Activated T-cell treated with anti-CD3 and anti-CD28 coated beads for 24 hours (primary cell): ENCODE data around the gene ABLIM2.
"Not testable (repeated sequence)": the region's sequence is repeated elsewhere in the genome, so short reads cannot be mapped to it uniquely, and the experiment has no call there.

Source experiments
- DNase-seq: peaks from one replicate; pipeline ENCODE4 v3.0.0-alpha.2; 2020; ENCODE audit warnings: low read depth

ABLIM2 gene

DNA sequence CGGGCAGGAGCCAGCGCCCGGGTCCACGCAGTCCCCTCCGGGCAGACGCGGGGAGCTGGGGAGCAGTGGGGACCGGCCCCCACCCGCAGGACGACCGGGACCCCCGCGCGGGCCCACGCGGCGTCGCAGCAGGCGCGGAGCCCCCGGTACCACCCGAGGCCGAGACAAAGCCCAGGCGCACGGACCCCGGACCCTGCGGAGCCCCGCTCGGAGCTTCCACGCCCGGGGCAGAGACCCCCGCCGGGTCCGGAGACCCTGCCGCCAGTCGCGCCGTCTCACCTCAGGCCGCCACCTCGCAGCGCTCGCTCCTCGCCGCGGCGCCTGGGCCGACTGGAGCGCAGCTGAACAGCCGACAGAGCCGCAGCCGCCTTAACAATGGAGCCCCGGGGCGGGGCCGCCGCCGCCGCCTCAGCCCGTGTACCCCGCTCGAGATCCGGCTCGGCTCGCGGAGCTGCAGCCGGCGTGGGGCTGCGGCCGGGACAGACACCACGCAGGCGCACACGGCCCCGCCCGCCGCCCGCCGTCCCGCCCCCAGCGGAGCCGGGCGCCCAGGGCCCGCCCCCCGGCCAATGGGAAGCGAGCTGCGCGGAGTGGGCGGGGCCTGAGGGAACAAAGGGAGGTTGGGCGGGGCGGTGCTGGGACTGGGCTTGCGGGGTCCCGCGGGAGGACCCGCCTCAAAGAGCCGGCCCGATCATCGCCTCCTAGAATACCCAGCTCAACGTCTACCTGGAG, 219.1 kb downstream of the ABLIM2 start, which contains the start of gene AFAP1:
Gene AFAP1, minus strand, starts transcription at position 485 of the 732 bp plus-strand sequence. CDS start 67,783 bp downstream, outside the sequence.
- DNase-seq, result peak; percentile 82

DNA sequence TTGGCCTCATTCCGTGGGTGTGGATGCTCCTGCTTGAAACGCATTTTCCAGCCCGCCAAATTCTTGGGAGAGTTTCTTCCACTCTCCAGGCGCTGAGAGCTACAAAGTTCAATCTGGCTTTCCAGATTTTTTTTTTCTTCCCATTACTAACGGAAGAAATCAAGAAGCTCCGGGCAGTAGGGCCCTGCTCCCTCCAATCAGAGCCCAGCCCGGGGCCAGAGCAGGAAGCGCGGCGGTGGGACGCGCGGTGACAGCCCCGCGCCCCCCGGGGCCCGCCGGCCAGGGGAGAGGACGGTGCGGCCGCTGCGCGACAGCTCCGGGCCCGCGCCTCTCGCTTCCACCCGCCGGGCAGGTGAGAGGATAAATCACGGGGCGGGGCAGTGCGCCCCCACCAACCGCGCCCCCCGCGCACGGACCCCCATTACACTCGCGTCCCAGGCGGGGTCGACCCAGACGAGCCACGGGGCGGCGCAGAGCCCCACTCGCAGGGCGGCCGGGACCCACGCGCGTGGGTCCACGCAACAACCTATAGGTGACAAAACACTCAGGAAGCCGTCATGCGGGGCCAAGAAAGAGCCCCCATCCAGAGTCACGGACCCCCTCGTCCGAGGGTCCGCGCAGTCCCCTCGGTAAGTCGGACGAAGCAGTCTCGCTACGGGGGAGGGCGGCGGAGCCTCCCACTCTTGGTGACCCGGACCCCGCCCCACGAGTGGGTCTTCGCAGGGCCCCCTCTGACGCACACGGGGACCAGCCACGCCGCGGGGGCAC, 219.8 kb downstream of the ABLIM2 start:
- DNase-seq, result no peak

DNA sequence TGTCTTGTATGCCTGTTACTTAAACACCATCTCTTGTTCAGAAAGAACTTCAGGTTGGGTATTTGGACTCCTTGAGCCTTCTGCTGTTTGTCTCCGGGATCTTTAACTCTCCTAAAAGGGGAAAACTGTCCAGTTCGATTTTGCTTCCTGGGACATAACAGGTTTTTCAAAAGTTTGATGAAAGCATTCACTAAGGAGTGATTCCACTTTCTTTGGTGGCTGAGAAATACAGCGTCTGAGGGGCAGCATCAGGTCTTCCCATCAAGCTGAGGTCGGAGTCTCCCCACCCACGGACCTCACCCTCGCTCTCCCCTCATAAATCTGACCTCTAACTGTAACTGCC, 220.4 kb downstream of the ABLIM2 start:
- DNase-seq, result no peak

DNA sequence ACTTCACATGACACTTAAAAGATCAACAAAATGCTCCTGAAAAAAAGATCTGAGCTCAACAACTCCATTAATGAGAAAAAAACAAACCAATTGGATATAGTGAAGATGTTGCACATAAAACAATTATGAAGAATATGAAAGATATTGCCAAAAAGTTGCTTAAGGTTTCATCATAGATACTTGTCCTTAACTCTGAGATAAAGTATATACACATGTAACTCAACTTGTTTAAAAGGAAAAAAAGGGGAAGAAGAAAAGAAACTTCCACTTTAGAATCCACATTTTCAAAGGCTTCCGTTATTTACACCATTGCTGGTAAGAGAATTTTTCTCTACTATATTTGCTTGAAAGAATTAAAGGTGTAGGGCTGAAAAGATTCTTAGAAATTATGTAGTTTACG, 221.6 kb downstream of the ABLIM2 start:
- DNase-seq, result no peak

DNA sequence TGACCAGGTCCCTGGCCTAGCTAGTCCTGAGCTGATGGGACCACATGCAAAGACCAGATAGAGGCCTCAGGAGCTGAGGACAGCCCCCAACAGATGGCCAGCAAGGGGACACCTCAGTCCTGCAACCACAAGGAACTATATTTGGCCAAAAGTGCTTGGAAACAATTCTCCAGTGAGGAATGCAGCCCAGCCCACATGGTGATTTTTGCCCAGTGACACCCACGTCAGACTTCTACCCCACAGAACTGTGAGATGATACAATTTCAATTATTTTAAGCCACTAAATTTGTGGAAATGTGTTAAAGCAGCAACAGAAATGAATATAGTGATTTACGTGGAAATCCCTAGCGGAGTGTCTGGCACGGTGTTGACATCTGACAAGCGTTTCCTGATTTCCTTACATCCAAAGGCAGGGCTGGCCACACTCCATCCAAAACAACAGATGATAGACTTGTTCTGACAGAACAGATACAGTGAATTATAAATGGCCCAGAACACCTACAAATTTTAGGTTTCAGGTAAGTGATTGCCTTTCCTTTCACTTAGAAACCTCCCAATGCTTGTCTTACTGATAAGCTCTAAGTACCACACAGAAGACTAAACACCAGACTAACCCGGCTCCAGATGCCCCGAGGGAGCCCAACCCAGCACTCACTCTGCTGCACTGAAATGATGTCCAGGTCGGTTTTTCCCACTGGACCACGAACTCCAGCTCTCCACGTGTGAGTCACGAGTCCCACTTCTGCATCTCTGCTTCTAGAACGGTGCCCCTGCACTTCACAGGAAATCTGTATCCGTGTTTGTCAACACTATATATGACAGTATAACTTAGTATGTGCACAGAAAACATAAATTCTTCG, 224.7 kb downstream of the ABLIM2 start:
- no peak for DNase-seq

DNA sequence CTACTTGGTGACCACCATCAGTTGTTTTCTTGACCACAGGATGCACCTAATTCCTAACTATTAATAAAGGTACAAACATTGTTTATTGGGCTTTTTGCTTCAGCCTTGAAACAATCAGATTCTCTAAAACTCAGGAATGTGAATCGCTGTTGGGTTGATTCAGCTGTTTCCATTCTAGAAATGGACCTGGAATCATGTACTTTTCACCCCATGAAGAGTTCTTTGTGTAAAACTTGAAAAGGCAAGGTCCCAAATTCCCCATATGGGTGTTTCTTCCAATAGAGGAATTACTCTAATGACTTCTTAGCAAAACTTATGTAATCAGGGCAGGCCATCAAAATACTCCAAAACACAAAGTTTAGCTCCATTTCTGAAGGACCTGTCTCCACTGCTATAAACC, 226.3 kb downstream of the ABLIM2 start:
- DNase-seq, result no peak

DNA sequence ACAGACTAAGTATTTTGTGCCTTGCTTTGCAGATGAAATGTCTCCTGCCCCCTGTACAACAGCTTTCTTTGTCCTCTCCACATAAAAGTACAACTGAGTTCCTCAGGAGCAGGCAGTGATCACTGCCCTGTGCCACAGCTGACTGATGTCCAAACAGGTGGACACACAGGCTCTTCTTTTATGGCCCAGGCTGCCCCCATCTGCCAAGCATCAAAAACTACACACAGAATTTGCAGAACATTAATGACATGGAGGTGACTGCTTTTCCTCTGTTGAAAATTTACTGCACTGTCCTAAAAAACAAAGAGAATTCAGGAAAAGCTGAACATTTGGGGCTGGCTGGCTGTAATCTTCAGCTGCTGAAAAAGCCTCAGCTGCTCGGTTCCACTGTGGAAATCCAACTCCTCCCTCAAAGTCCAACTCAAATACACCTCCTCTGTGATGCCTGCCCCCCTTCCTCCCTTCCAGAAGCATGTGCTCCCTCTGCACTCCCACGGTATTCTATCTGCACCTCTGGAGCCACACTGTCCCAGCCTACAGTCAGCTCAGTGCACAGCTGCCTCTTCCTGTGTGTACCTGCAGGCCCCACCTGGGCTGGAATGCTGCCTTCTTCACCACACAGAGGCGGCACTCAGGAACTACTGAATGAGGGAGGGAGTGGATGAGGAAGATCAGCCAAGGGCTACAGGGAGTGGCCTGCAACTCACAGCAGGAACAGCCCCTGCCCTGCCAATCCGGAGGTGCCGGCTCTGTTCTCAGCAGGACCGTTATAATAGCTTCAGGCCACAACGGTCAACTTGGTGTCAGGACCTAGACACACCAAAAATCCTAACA, 229.3 kb downstream of the ABLIM2 start:
- DNase-seq, result no peak

DNA sequence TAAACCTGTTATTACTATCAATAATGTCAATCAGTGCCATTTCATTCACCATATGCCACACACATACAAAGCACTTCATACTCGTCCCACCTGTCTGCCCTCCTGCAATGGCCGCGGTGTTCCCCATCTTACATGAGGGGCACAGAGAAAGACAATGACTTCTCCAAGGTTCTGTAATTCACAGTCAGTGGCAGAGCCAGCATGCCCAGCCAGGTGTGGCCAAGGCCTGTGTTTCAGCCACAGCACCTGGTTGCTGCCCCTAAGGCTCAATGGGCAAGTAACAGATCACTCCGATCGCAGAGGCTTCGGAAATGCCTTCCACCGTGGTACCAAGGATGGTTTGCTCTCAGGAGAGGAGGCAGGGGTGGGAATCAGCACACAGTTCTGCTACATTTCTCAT, 229.9 kb downstream of the ABLIM2 start:
- DNase-seq, result no peak

DNA sequence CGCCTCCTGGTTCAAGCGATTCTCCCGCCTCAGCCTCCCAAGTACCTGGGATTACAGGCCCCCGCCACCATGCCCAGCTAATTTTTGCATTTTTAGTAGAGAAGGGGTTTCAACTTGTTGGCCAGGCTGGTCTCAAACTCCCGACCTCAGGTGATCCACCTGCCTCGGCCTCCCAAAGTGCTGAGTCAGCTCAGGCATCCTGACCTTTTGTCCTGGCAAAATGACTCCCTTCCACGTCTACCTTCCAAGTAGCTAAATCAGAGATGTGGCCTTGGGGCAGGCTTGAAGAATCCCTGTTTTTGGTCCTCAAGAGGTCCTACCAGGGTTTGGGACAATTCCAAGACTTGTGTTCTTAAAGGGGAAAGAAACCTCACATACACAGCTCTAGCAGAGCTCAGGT, 231.8 kb downstream of the ABLIM2 start:
- no peak for DNase-seq

DNA sequence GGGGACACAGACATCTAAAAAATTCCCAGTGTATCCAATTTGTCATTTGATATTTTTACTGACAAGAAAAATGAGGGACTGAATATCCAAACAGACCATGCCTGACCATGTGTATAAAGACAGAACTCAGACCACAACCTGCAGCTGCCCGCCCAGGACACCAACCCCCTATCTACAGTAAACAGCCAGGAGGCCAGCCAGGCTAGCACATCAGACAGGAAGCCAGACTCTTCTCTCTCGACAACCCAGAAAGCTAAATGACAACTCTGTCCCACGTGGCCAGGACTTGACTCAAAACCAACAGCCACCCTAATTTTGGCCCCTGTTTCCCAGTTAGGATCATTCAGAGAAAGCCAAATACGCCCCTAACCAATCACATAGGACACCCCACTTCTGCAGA, 234.0 kb downstream of the ABLIM2 start:
- DNase-seq, result no peak

DNA sequence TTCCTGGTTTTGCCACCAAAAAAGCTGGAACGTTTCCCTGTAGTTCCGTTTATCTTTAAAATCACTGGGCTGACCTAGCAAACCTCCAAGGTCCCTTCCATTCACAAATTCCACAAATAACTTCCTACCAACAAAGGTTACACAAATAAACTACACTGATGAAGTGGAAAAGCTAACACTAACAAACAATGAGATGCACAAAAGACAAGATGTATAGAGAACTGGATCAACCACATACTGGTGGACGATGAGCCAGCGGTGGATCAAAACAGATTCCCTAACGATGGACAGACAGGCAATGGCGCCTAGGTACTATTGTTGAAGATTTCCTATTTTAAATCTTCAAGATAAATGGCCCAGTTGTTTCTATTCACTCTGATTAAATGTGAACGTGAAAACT, 234.4 kb downstream of the ABLIM2 start:
- DNase-seq, result no peak

DNA sequence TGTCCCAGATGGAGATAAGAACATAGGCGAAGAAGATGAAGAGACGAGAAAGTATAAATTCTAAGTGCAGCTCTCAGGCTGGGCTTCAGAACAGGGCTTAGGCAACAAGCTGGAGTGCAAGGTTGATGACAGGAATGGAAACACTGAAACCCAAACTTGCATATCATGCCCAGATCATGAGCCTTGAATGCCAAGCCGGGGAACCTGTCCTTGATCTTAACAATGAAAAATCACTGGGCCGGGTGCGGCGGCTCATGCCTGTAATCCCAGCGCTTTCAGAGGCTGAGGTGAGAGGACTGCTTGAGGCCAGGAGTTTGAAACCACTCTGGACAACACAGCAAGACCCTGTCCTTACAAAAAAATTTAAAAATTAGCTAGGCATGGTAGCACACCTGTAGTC, 236.1 kb downstream of the ABLIM2 start:
- DNase-seq, result no peak

DNA sequence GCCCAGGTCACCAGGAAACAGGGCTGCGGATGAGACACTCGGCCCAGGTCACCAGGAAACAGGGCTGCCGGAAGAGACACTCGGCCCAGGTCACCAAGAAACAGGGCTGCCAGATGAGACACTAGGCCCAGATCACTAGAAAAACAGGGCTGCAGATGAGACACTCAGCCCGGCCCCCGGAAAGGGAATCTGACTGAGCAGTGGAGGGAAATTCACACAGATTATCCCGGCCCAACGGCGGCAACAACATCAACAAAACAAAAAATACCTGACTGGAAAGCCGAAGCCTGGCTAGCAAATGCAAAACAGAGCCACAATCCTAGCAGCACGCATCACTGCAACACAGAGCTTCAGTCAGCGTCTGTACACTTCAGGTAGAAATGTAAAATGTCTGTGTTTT, 239.6 kb downstream of the ABLIM2 start:
- DNase-seq, result no peak

DNA sequence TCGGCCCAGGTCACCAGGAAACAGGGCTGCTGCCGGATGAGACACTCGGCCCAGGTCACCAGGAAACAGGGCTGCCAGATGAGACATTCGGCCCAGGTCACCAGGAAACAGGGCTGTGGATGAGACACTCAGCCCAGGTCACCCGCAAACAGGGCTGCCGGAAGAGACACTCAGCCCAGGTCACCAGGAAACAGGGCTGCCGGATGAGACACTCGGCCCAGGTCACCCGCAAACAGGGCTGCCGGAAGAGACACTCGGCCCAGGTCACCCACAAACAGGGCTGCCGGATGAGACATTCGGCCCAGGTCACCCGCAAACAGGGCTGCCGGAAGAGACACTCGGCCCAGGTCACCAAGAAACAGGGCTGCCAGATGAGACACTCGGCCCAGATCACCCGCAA, 240.4 kb downstream of the ABLIM2 start:
- not testable (repeated sequence) for DNase-seq

DNA sequence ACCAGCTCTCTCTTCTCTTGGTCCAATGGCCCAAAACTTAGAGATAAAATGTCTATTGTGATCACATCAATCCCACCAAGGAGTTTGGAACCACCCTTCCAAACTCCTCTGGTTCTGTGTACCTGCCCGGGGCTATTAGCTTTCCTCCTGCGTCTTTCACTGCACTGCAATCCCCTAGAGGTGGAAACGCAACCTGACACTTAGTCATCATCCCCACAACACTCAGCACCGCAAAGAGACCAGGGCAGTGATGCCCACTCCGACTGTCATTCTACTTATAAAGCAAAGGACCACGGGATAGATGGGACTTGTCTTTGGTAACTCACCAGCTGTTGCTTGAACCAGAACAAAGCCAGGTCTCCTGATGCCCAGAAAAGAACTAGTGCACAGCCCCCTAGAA, 240.9 kb downstream of the ABLIM2 start:
- no peak for DNase-seq

DNA sequence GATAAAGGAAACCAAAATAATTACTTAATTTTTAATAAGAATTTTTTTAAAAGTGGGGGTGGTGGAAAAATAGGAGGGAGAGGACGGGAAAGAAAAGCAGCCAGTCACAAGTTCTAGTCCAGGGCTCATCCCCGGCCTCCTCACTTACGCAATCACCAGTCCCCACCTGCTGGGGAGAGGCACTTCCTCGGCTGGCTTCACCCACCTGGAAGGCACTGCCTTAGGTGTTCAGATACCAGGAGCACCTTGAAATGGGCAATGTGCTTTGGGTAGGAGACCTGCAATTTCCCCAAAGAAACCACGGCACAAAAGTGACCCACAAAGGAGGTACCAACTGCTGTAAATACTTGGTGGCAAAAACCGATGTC, 242.8 kb downstream of the ABLIM2 start:
- DNase-seq, result no peak
